ENCODE data around the gene ADGRB3.

The ADGRB3 gene

GRCh38 chr6:69349771-69350170 is 714.7 kb downstream of the ADGRB3 start:
- no peak overlapping the region for H3K4ac ChIP-seq (ENCODE audit: low read length)
- no peaks in the 10 kb centered on the region for H3K27me3 ChIP-seq (ENCODE audit: control insufficient read depth in 3 of 3, insufficient read depth in 3 of 3, low read depth in 1 of 3, low read length in 3 of 3)
- H3K9ac ChIP-seq (ENCODE audit: low read depth, low read length, poor library complexity): no peak overlapping the region
- no peaks in the 10 kb centered on the region for H3K9me3 ChIP-seq (replicated peaks in 1 of 2; ENCODE audit: control insufficient read depth in 2 of 2, insufficient read depth in 1 of 2, low read depth in 1 of 2, low read length in 2 of 2)
- no peak overlapping the region for H3K14ac ChIP-seq (ENCODE audit: low read length)
- no peak overlapping the region for H4K91ac ChIP-seq (ENCODE audit: low read depth, low read length, poor library complexity)
- H2AK5ac ChIP-seq (ENCODE audit: low read depth, low read length): no peak overlapping the region
- no peak for DNase-seq (ENCODE audit: low spot score)
- no peaks in the 10 kb centered on the region for H3K79me1 ChIP-seq (ENCODE audit: low read depth, low read length)
- H3K4me1 ChIP-seq (ENCODE audit: control insufficient read depth in 2 of 2, insufficient read depth in 1 of 2, low read depth in 1 of 2, low read length in 2 of 2): peaks cover 0 to 2% of the 10 kb centered on the region in 2 donors
- H3K23ac ChIP-seq (ENCODE audit: low read depth, low read length, poor library complexity): no peak overlapping the region
- peak overlapping the region; percentile 42 for H2AFZ ChIP-seq (ENCODE audit: low read length)
- H2BK15ac ChIP-seq (ENCODE audit: low read length): no peak overlapping the region
- no peak overlapping the region for H3K4me3 ChIP-seq (ENCODE audit: low read length in 2 of 2)
- peak overlapping the region; percentile 15 for H3K18ac ChIP-seq (ENCODE audit: low read length)
- no peak overlapping the region for H3K4me2 ChIP-seq (ENCODE audit: insufficient read depth, low read length, poor library complexity, severe bottlenecking)
- no CpG with 5 or more reads among the region's 7 CpGs for WGBS, 2 donors (ENCODE audit: extremely low coverage in 2 of 2, insufficient read length in 2 of 2, insufficient replicate concordance in 1 of 2)
- H2BK5ac ChIP-seq (ENCODE audit: low read length): no peak overlapping the region
- H3K27ac ChIP-seq (replicated peaks; ENCODE audit: low read length): no peak overlapping the region
- no peak overlapping the region for H4K8ac ChIP-seq (ENCODE audit: low read depth, low read length)
- no peaks in the 10 kb centered on the region for H3K36me3 ChIP-seq (replicated peaks in 1 of 2; ENCODE audit: control insufficient read depth in 2 of 2, insufficient read depth in 2 of 2, low read length in 2 of 2)
- H2BK12ac ChIP-seq (ENCODE audit: low read length): no peak overlapping the region
- H2BK120ac ChIP-seq (ENCODE audit: low read depth, low read length): no peak overlapping the region

- H3K36me3 ChIP-seq (replicated peaks in 1 of 2; ENCODE audit: control insufficient read depth in 2 of 2, insufficient read depth in 2 of 2, low read length in 2 of 2): no peaks in the 10 kb centered on the region
- H4K8ac ChIP-seq (ENCODE audit: low read depth, low read length): no peak overlapping the region
- no peak overlapping the region for H3K9ac ChIP-seq (ENCODE audit: low read depth, low read length, poor library complexity)
- no peak overlapping the region for H3K4me3 ChIP-seq (ENCODE audit: low read length in 2 of 2)
- no peak overlapping the region for H3K14ac ChIP-seq (ENCODE audit: low read length)
- DNase-seq (ENCODE audit: low spot score): no peak
- H2AFZ ChIP-seq (ENCODE audit: low read length): no peak overlapping the region
- H2AK5ac ChIP-seq (ENCODE audit: low read depth, low read length): no peak overlapping the region
- no peaks in the 10 kb centered on the region for H3K79me1 ChIP-seq (ENCODE audit: low read depth, low read length)
- no peaks in the 10 kb centered on the region for H3K27me3 ChIP-seq (ENCODE audit: control insufficient read depth in 3 of 3, insufficient read depth in 3 of 3, low read depth in 1 of 3, low read length in 3 of 3)
- H2BK15ac ChIP-seq (ENCODE audit: low read length): no peak overlapping the region
- H2BK120ac ChIP-seq (ENCODE audit: low read depth, low read length): no peak overlapping the region
- no peaks in the 10 kb centered on the region for H3K9me3 ChIP-seq (replicated peaks in 1 of 2; ENCODE audit: control insufficient read depth in 2 of 2, insufficient read depth in 1 of 2, low read depth in 1 of 2, low read length in 2 of 2)
- H2BK12ac ChIP-seq (ENCODE audit: low read length): no peak overlapping the region
- no peak overlapping the region for H3K27ac ChIP-seq (replicated peaks; ENCODE audit: low read length)
- H4K91ac ChIP-seq (ENCODE audit: low read depth, low read length, poor library complexity): no peak overlapping the region
- no peak overlapping the region for H3K18ac ChIP-seq (ENCODE audit: low read length)
- WGBS, 2 donors (ENCODE audit: extremely low coverage in 2 of 2, insufficient read length in 2 of 2, insufficient replicate concordance in 1 of 2): no CpG with 5 or more reads among the region's 3 CpGs
- no peak overlapping the region for H2BK5ac ChIP-seq (ENCODE audit: low read length)
- no peak overlapping the region for H3K4ac ChIP-seq (ENCODE audit: low read length)
- H3K4me2 ChIP-seq (ENCODE audit: insufficient read depth, low read length, poor library complexity, severe bottlenecking): no peak overlapping the region
- no peak overlapping the region for H3K23ac ChIP-seq (ENCODE audit: low read depth, low read length, poor library complexity)
- H3K4me1 ChIP-seq (ENCODE audit: control insufficient read depth in 2 of 2, insufficient read depth in 1 of 2, low read depth in 1 of 2, low read length in 2 of 2): no peaks in the 10 kb centered on the region
Measured at GRCh38 chr6:69362209-69362608, 727.1 kb downstream of the ADGRB3 start.

- DNase-seq (ENCODE audit: low spot score): no peak
- no peak overlapping the region for H3K27ac ChIP-seq (replicated peaks; ENCODE audit: low read length)
- H3K4me2 ChIP-seq (ENCODE audit: insufficient read depth, low read length, poor library complexity, severe bottlenecking): no peak overlapping the region
- no peak overlapping the region for H3K14ac ChIP-seq (ENCODE audit: low read length)
- H2AFZ ChIP-seq (ENCODE audit: low read length): no peak overlapping the region
- H3K27me3 ChIP-seq (ENCODE audit: control insufficient read depth in 3 of 3, insufficient read depth in 3 of 3, low read depth in 1 of 3, low read length in 3 of 3): no peaks in the 10 kb centered on the region
- no peaks in the 10 kb centered on the region for H3K9me3 ChIP-seq (replicated peaks in 1 of 2; ENCODE audit: control insufficient read depth in 2 of 2, insufficient read depth in 1 of 2, low read depth in 1 of 2, low read length in 2 of 2)
- no peak overlapping the region for H2BK5ac ChIP-seq (ENCODE audit: low read length)
- H3K79me1 ChIP-seq (ENCODE audit: low read depth, low read length): no peaks in the 10 kb centered on the region
- no peaks in the 10 kb centered on the region for H3K36me3 ChIP-seq (replicated peaks in 1 of 2; ENCODE audit: control insufficient read depth in 2 of 2, insufficient read depth in 2 of 2, low read length in 2 of 2)
- no peak overlapping the region for H2BK12ac ChIP-seq (ENCODE audit: low read length)
- H3K18ac ChIP-seq (ENCODE audit: low read length): no peak overlapping the region
- H3K9ac ChIP-seq (ENCODE audit: low read depth, low read length, poor library complexity): no peak overlapping the region
- no peak overlapping the region for H2BK15ac ChIP-seq (ENCODE audit: low read length)
- H3K4ac ChIP-seq (ENCODE audit: low read length): no peak overlapping the region
- H2BK120ac ChIP-seq (ENCODE audit: low read depth, low read length): no peak overlapping the region
- H2AK5ac ChIP-seq (ENCODE audit: low read depth, low read length): no peak overlapping the region
- no CpG with 5 or more reads among the region's 1 CpG for WGBS, 2 donors (ENCODE audit: extremely low coverage in 2 of 2, insufficient read length in 2 of 2, insufficient replicate concordance in 1 of 2)
- no peak overlapping the region for H3K4me3 ChIP-seq (ENCODE audit: low read length in 2 of 2)
- H4K8ac ChIP-seq (ENCODE audit: low read depth, low read length): no peak overlapping the region
- no peak overlapping the region for H3K23ac ChIP-seq (ENCODE audit: low read depth, low read length, poor library complexity)
- peaks cover 2 to 6% of the 10 kb centered on the region in 2 donors for H3K4me1 ChIP-seq (ENCODE audit: control insufficient read depth in 2 of 2, insufficient read depth in 1 of 2, low read depth in 1 of 2, low read length in 2 of 2)
- H4K91ac ChIP-seq (ENCODE audit: low read depth, low read length, poor library complexity): no peak overlapping the region
Measured at GRCh38 chr6:69366831-69367230, 731.7 kb downstream of the ADGRB3 start.

DNA sequence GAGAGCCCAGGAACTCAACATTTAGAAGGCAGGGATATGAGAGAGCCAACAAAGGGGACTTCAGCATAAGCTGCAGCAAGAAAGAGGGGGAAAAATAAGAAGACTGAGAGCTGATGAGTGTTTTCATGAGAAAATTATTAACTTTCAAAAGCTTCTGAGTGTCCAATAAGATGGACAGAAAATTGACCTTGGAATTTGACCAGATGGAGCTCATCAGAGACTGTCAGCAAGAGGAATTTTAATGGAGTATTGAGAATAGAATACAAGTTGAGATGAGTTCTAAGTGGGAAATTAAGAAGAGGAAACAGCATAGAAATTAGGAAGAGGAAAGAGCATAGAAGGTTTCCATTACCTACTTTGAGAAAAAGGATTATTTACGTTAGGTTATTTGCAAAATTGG is 733.5 kb downstream of the ADGRB3 start:
- Histone ChIP-seq H3K36me3 (replicated peaks in 1 of 2; ENCODE audit: control insufficient read depth in 2 of 2, insufficient read depth in 2 of 2, low read length in 2 of 2) (no peaks in the 10 kb centered on the region), H3K18ac (ENCODE audit: low read length) (no peak overlapping the region), H3K4ac (ENCODE audit: low read length) (no peak overlapping the region), H2AK5ac (ENCODE audit: low read depth, low read length) (no peak overlapping the region), H3K27me3 (ENCODE audit: control insufficient read depth in 3 of 3, insufficient read depth in 3 of 3, low read depth in 1 of 3, low read length in 3 of 3) (no peaks in the 10 kb centered on the region), H2BK15ac (ENCODE audit: low read length) (no peak overlapping the region), H3K79me1 (ENCODE audit: low read depth, low read length) (no peaks in the 10 kb centered on the region), H3K14ac (ENCODE audit: low read length) (no peak overlapping the region), H3K4me1 (ENCODE audit: control insufficient read depth in 2 of 2, insufficient read depth in 1 of 2, low read depth in 1 of 2, low read length in 2 of 2) (peaks cover 2 to 6% of the 10 kb centered on the region in 2 donors), H3K27ac (replicated peaks; ENCODE audit: low read length) (no peak overlapping the region), H2BK5ac (ENCODE audit: low read length) (no peak overlapping the region), H3K9me3 (replicated peaks in 1 of 2; ENCODE audit: control insufficient read depth in 2 of 2, insufficient read depth in 1 of 2, low read depth in 1 of 2, low read length in 2 of 2) (no peaks in the 10 kb centered on the region), H2AFZ (ENCODE audit: low read length) (no peak overlapping the region), H2BK120ac (ENCODE audit: low read depth, low read length) (no peak overlapping the region), H3K4me2 (ENCODE audit: insufficient read depth, low read length, poor library complexity, severe bottlenecking) (no peak overlapping the region), H3K9ac (ENCODE audit: low read depth, low read length, poor library complexity) (no peak overlapping the region), H3K4me3 (ENCODE audit: low read length in 2 of 2) (no peak overlapping the region), H4K8ac (ENCODE audit: low read depth, low read length) (no peak overlapping the region), H4K91ac (ENCODE audit: low read depth, low read length, poor library complexity) (no peak overlapping the region), H2BK12ac (ENCODE audit: low read length) (no peak overlapping the region), H3K23ac (ENCODE audit: low read depth, low read length, poor library complexity) (no peak overlapping the region)
- DNase-seq (ENCODE audit: low spot score): no peak
- WGBS, 2 donors (ENCODE audit: extremely low coverage in 2 of 2, insufficient read length in 2 of 2, insufficient replicate concordance in 1 of 2): no CpG with 5 or more reads among the region's 1 CpG

Measured in neuronal stem cell (in vitro differentiated cells).